Hepatocyte (in vitro differentiated cells): ENCODE measurements around the gene CYP24A1.

Experiments
- CTCF ChIP-seq: fragments of 200-600 bp; sonication (generic); IDR thresholded peaks from 2 replicates; pipeline ENCODE4 v1.5.1; 2016; ENCODE audit warnings: antibody characterized with exemption, mild to moderate bottlenecking; ENCODE audit not compliant: poor library complexity
- EZH2phosphoT487 ChIP-seq: fragments of 200-600 bp; sonication (generic); IDR thresholded peaks from one replicate; pipeline ENCODE4 v1.6.1; 2018; ENCODE audit warnings: antibody characterized with exemption, mild to moderate bottlenecking, low read depth, moderate library complexity; ENCODE audit not compliant: unreplicated experiment, severe bottlenecking

GRCh38 chr20:54116550-54117235 lies 57.1 kb downstream of the CYP24A1 start:
- TF ChIP-seq CTCF = no peak
- TF ChIP-seq EZH2phosphoT487 = no peak
